ENCODE results near the gene ACAD8. TPM values are rescaled to one million over a fixed set of nuclear protein-coding genes. Genes with fewer than 3 reads are reported as not detected.

The ACAD8 gene
- polyA plus RNA-seq, 1 of the 3 experiments (the other 2 are of a cell fraction), result 29.8 TPM

DNA sequence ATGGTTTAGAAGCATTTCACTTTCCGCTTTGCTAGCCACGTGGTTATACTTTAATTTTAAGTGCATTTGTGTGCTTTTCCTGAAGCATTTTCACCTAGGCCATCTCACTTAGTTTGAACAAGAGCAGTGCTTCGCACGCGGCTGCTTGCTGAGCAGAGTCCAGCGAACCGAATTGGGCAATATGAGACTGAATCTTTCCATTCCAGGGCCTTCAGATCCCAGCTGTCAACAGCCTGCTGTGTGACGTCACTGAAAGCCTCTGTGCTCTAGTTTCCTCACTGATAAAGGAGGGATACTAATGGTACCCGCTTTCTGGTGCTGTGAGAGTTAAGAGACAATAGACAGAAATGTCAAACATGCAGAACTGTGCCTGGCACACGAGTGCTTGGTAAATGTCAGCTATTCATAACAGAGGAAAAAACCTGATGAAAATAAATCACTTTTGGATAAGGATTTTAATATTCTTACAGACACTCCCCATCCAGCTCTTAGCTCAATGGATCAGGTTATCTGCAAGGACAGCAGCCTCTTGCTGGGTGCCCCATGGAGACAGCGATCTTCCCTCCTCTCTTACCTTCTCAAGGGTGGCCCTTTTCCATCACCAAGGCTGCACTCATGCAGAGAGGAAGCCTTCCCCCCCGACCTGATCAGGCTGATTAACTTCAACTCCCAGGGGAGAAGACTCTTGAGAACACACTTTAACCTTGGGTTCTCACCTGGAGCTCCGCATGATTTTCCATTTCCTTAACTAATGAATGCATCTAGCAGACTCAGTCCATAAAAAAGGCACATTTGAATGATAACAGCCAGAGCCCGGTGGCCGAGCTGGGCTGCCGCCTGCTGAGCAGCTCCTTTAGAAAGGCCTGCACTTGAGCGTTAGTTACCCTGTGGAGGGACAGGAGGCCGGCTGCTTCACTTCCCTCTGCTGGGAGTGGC is 19.3 kb downstream of the ACAD8 start:
- Histone ChIP-seq H3K9me3 (no peaks in the 10 kb centered on the region), H2AFZ (ENCODE audit: low read depth) (no peak overlapping the region), H3K9me2 (no peaks in the 10 kb centered on the region), H4K20me1 (ENCODE audit: insufficient read depth) (no peaks in the 10 kb centered on the region), H3K79me2 (ENCODE audit: insufficient read depth) (no peaks in the 10 kb centered on the region), H3F3A (replicated peaks; ENCODE audit: insufficient read depth) (no peaks in the 10 kb centered on the region), H3K4me2 (no peak overlapping the region), H3K4me1 (ENCODE audit: control insufficient read depth in 1 of 2, insufficient read depth in 2 of 2, low read depth in 1 of 2, low read length in 1 of 2) (peaks cover 0 to 7% of the 10 kb centered on the region in 2 experiments; a peak in 1 of 4 replicates), H3K36me3 (replicated peaks in 1 of 2; ENCODE audit: control insufficient read depth in 1 of 2, insufficient read depth in 2 of 2, low read length in 1 of 2) (no peaks in the 10 kb centered on the region), H3K4me3 (ENCODE audit: low read depth in 2 of 2, low read length in 1 of 2) (no peak overlapping the region), H3K27ac (ENCODE audit: low read depth in 2 of 2, low read length in 1 of 2) (no peak overlapping the region), H3K27me3 (ENCODE audit: insufficient read depth) (peaks cover 47% of the 10 kb centered on the region), H3K9ac (no peak overlapping the region)
- 65% methylated on average over 18 of the region's 18 CpGs for WGBS (ENCODE audit: low lambda C conversion rate)
- ChIA-PET CTCF (interaction anchor here (0.9 to 2.7 kb wide), 5 partner anchors 10 to 133 kb away, joined by 3 to 12 read pairs (median 5); partner anchors contain the start of genes ACAD8 and THYN1), POLR2A (no interaction called here)
- no peak for TF ChIP-seq ELF1 (IDR thresholded peaks at IDR 0.05)
- no peak for TF ChIP-seq RCOR1 (IDR thresholded peaks at IDR 0.05; ENCODE audit: low read length)
- DNase-seq, result peak; percentile 48

DNA sequence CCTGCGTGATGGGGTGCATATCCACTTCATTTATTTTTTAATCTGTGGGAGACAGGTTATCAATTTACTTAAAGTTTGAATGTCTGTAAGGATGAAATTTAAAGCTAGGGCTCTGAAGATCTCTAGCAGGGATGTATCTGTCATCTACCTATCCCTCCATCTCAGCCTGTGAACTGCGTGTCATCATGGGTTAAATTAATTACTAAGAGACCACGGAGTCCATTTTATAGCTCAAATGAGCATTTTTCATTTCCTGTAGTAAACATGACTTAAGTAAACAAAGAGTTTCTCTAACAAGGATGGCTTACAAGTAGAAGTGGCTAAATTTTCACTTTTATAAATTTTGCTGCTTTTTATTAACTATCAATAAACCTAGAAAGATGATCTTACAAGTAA is 19.9 kb downstream of the ACAD8 start:
- no peaks in the 10 kb centered on the region for H3K9me3 ChIP-seq
- ChIA-PET CTCF (interaction anchor here (0.8 to 2.7 kb wide), 6 partner anchors 9 to 133 kb away, joined by 3 to 12 read pairs (median 4); partner anchors contain the start of genes ACAD8 and THYN1), POLR2A (interaction anchor here (0.7 kb wide), 1 partner anchor 342 kb away, joined by 3 read pairs; no protein-coding TSS in a partner anchor)
- peaks cover 53% of the 10 kb centered on the region for H3K27me3 ChIP-seq (ENCODE audit: insufficient read depth)
- H3K27ac ChIP-seq (ENCODE audit: low read depth in 2 of 2, low read length in 1 of 2), result no peak overlapping the region
- no peak overlapping the region for H2AFZ ChIP-seq (ENCODE audit: low read depth)
- H3K4me3 ChIP-seq (ENCODE audit: low read depth in 2 of 2, low read length in 1 of 2), result no peak overlapping the region
- peaks cover 0 to 7% of the 10 kb centered on the region in 2 experiments; a peak in 1 of 4 replicates for H3K4me1 ChIP-seq (ENCODE audit: control insufficient read depth in 1 of 2, insufficient read depth in 2 of 2, low read depth in 1 of 2, low read length in 1 of 2)
- WGBS (ENCODE audit: low lambda C conversion rate), result 68% methylated on average over 3 of the region's 3 CpGs
- TF ChIP-seq ELF1 (IDR thresholded peaks at IDR 0.05), result no peak
- DNase-seq, result no peak
- H3K79me2 ChIP-seq (ENCODE audit: insufficient read depth), result no peaks in the 10 kb centered on the region
- H3F3A ChIP-seq (replicated peaks; ENCODE audit: insufficient read depth), result no peaks in the 10 kb centered on the region
- no peaks in the 10 kb centered on the region for H3K36me3 ChIP-seq (replicated peaks in 1 of 2; ENCODE audit: control insufficient read depth in 1 of 2, insufficient read depth in 2 of 2, low read length in 1 of 2)
- no peaks in the 10 kb centered on the region for H4K20me1 ChIP-seq (ENCODE audit: insufficient read depth)
- H3K9me2 ChIP-seq, result no peaks in the 10 kb centered on the region
- no peak overlapping the region for H3K4me2 ChIP-seq
- no peak overlapping the region for H3K9ac ChIP-seq

- Histone ChIP-seq H3K9me3 (no peaks in the 10 kb centered on the region), H3K4me1 (ENCODE audit: control insufficient read depth in 1 of 2, insufficient read depth in 2 of 2, low read depth in 1 of 2, low read length in 1 of 2) (peaks cover 0 to 7% of the 10 kb centered on the region in 2 experiments; a peak in 1 of 4 replicates), H4K20me1 (ENCODE audit: insufficient read depth) (no peaks in the 10 kb centered on the region), H3K27ac (ENCODE audit: low read depth in 2 of 2, low read length in 1 of 2) (no peak overlapping the region), H3K9ac (no peak overlapping the region), H3K4me2 (0 out of 2 replicates have a peak overlapping the region, but pooled peaks have one; percentile 78), H3K36me3 (replicated peaks in 1 of 2; ENCODE audit: control insufficient read depth in 1 of 2, insufficient read depth in 2 of 2, low read length in 1 of 2) (no peaks in the 10 kb centered on the region), H3K79me2 (ENCODE audit: insufficient read depth) (no peaks in the 10 kb centered on the region), H2AFZ (ENCODE audit: low read depth) (no peak overlapping the region), H3F3A (replicated peaks; ENCODE audit: insufficient read depth) (no peaks in the 10 kb centered on the region), H3K9me2 (no peaks in the 10 kb centered on the region), H3K4me3 (ENCODE audit: low read depth in 2 of 2, low read length in 1 of 2) (peak overlapping the region in 1 of 2 experiments; percentile 42; a peak in 1 of 4 replicates), H3K27me3 (ENCODE audit: insufficient read depth) (peaks cover 53% of the 10 kb centered on the region)
- 45% methylated on average over 5 of the region's 5 CpGs for WGBS (ENCODE audit: low lambda C conversion rate)
- POLR2A ChIA-PET, result no interaction called here
- no peak for DNase-seq
- CTCF ChIA-PET, result interaction anchor here (0.9 to 1.7 kb wide), 5 partner anchors 11 to 51 kb away, joined by 3 to 8 read pairs (median 4); partner anchors contain the start of genes ACAD8 and THYN1
- TF ChIP-seq TCF12 (IDR thresholded peaks at IDR 0.05) (no peak), FOSL2 (IDR thresholded peaks at IDR 0.05; ENCODE audit: borderline replicate concordance, low read depth) (no peak), NRF1 (IDR thresholded peaks at IDR 0.05; ENCODE audit: low read depth, low read length) (no peak), FOXM1 (IDR thresholded peaks at IDR 0.05; ENCODE audit: low read depth) (no peak), TAF1 (IDR thresholded peaks at IDR 0.05; ENCODE audit: borderline replicate concordance, low read depth, low read length) (no peak), RXRA (IDR thresholded peaks at IDR 0.05; ENCODE audit: borderline replicate concordance, low read depth) (no peak), NFIC (IDR thresholded peaks at IDR 0.05; ENCODE audit: borderline replicate concordance) (no peak), MEF2A (IDR thresholded peaks at IDR 0.05; ENCODE audit: borderline replicate concordance, low read depth) (no peak), SIN3A (IDR thresholded peaks at IDR 0.05; ENCODE audit: borderline replicate concordance, low read depth, low read length) (no peak), SMC3 (IDR thresholded peaks at IDR 0.05; ENCODE audit: low read depth, low read length) (no peak), GATA2 (CRISPR knock-in tag; IDR thresholded peaks at IDR 0.05) (no peak), ELF1 (IDR thresholded peaks at IDR 0.05) (no peak)
- TF ChIP-seq, protein P1, sequence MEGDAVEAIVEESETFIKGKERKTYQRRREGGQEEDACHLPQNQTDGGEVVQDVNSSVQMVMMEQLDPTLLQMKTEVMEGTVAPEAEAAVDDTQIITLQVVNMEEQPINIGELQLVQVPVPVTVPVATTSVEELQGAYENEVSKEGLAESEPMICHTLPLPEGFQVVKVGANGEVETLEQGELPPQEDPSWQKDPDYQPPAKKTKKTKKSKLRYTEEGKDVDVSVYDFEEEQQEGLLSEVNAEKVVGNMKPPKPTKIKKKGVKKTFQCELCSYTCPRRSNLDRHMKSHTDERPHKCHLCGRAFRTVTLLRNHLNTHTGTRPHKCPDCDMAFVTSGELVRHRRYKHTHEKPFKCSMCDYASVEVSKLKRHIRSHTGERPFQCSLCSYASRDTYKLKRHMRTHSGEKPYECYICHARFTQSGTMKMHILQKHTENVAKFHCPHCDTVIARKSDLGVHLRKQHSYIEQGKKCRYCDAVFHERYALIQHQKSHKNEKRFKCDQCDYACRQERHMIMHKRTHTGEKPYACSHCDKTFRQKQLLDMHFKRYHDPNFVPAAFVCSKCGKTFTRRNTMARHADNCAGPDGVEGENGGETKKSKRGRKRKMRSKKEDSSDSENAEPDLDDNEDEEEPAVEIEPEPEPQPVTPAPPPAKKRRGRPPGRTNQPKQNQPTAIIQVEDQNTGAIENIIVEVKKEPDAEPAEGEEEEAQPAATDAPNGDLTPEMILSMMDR (IDR thresholded peaks at IDR 0.05), result no peak
- TF ChIP-seq, protein P2, sequence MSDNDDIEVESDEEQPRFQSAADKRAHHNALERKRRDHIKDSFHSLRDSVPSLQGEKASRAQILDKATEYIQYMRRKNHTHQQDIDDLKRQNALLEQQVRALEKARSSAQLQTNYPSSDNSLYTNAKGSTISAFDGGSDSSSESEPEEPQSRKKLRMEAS (IDR thresholded peaks at IDR 0.05; ENCODE audit: low read depth), result no peak
Measured at GRCh38 chr11:134275188-134275533, 21.8 kb downstream of the ACAD8 start.

All from SK-N-SH (cell line).